ENCODE measurements around the gene HMGXB4. TPM values are rescaled to one million over a fixed set of nuclear protein-coding genes. Genes with fewer than 3 reads are reported as not detected.

Gene HMGXB4, protein sequence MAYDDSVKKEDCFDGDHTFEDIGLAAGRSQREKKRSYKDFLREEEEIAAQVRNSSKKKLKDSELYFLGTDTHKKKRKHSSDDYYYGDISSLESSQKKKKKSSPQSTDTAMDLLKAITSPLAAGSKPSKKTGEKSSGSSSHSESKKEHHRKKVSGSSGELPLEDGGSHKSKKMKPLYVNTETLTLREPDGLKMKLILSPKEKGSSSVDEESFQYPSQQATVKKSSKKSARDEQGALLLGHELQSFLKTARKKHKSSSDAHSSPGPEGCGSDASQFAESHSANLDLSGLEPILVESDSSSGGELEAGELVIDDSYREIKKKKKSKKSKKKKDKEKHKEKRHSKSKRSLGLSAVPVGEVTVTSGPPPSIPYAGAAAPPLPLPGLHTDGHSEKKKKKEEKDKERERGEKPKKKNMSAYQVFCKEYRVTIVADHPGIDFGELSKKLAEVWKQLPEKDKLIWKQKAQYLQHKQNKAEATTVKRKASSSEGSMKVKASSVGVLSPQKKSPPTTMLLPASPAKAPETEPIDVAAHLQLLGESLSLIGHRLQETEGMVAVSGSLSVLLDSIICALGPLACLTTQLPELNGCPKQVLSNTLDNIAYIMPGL
- total RNA-seq (2022) (27.2 and 30.2 TPM in 2 replicates), Bru-seq, nascent RNA (percentile 89 among the genes with signal in this experiment), BruChase-seq, experiment 1, labeled RNA remaining after a 6-hour chase (percentile 85 among the genes with signal in this experiment), BruChase-seq, experiment 2, labeled RNA remaining after a 2-hour chase (percentile 93 among the genes with signal in this experiment)
- long read RNA-seq, full-length matches to known transcripts, result 15 of 32 reads
- long read RNA-seq, partial matches to known transcripts, result 7 of 32 reads
- long read RNA-seq, other reads (novel, unspliced or antisense), result 10 of 32 reads

DNA sequence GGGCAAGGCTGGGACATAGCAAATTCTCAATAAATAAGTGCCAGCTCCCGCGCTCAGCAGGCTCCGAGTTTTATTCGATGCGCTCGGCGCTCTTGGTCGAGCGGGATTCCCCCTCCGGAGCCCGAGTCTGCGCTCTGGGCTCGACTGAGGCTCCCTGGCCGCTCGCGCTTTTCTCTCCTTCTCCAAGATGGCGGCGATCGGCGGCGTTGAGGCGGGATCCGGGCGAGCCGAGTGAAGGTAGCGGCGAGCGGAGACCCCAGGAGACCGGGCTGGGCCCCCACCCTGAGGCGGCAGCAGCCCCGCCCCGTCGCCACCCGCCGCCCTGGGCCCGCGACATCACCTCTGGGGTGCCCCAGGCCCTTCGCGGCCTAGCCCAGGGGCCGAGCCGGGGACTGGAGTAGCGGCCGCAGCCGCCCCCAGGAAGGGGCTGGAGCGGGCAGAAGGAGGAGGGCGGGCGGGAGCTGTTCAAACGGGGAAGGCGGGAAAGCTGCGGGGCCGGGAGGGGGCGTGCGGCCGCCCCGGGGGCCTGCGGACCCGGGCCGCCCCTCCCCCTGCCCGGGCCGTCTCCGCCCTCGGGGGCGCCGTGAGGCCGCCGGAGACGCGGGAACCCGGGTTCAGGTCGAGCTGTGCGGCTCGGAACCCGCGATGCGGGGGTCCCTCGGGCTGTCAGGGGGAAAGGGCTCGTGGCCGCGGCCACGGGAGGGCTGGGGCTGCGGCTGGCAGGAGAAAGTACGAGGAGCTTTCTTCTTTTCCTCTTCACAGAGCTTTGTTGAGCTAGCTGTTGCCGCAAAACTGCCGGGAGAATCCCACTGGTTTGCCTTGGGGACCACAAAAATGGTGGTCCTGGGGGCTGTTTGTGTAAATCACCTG, at the start of gene HMGXB4:
Gene HMGXB4, plus strand, starts transcription at position 173 of the 870 bp plus-strand sequence. CDS start 4,898 bp downstream, outside the sequence.
- ChIA-PET CTCF (interaction anchor here (0.9 to 1.3 kb wide), 2 partner anchors 26 to 107 kb away, joined by 3 read pairs; no protein-coding TSS in a partner anchor), POLR2A (interaction anchor here (0.6 to 2.6 kb wide), 10 partner anchors 9 to 1979 kb away, joined by 3 to 16 read pairs (median 4); partner anchors contain the start of genes LARGE1 and TOM1)
- H3K36me3 Mint-ChIP-seq (ENCODE audit: insufficient read depth, unreplicated experiment), result peaks cover 15% of the 10 kb centered on the region
- DNase-seq (ENCODE audit: unreplicated experiment), result peak; percentile 86
- H3K4me3 Mint-ChIP-seq (ENCODE audit: unreplicated experiment), result peak within 1 kb of the TSS; percentile 78
- BruUV-seq (replicated peaks), result no TSS peak
- TF ChIP-seq, protein P1, sequence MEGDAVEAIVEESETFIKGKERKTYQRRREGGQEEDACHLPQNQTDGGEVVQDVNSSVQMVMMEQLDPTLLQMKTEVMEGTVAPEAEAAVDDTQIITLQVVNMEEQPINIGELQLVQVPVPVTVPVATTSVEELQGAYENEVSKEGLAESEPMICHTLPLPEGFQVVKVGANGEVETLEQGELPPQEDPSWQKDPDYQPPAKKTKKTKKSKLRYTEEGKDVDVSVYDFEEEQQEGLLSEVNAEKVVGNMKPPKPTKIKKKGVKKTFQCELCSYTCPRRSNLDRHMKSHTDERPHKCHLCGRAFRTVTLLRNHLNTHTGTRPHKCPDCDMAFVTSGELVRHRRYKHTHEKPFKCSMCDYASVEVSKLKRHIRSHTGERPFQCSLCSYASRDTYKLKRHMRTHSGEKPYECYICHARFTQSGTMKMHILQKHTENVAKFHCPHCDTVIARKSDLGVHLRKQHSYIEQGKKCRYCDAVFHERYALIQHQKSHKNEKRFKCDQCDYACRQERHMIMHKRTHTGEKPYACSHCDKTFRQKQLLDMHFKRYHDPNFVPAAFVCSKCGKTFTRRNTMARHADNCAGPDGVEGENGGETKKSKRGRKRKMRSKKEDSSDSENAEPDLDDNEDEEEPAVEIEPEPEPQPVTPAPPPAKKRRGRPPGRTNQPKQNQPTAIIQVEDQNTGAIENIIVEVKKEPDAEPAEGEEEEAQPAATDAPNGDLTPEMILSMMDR (IDR thresholded peaks at IDR 0.05; ENCODE audit: unreplicated experiment), result no peak
- H3K27ac Mint-ChIP-seq (ENCODE audit: low read depth, unreplicated experiment), result peak within 1 kb of the TSS; percentile 92
- H3K27me3 Mint-ChIP-seq (ENCODE audit: insufficient read depth, unreplicated experiment), result no peaks in the 10 kb centered on the region
- no peaks in the 10 kb centered on the region for H3K9me3 Mint-ChIP-seq (ENCODE audit: unreplicated experiment)
- intact Hi-C loops (cut with micrococcal nuclease), result no loop called here
- H3K4me1 Mint-ChIP-seq (ENCODE audit: insufficient read depth, unreplicated experiment), result peaks cover 23% of the 10 kb centered on the region

DNA sequence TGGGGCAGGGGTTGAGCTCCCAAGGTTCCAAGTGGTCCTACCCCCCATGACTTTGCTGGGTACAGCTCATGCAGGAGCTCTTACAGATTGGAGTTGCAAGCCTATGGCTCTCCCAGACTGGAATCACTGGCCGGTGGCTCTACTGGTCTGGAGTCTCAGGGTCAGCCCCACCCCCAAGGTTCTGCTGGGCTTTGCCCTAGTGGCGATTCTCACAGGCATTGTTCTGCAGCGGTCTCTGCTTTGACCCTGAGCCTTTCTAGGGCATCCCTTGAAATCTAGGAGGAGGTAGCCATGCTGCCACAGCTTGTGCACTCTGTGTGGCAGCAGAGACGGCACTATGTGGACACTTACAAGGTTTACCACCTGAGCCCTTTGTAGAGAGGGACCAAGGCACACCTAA, 49.3 kb upstream of the HMGXB4 start:
- BruUV-seq (replicated peaks), result no TSS peak
- no peak overlapping the region for H3K27ac Mint-ChIP-seq (ENCODE audit: low read depth, unreplicated experiment)
- POLR2A ChIA-PET, result no interaction called here

DNA sequence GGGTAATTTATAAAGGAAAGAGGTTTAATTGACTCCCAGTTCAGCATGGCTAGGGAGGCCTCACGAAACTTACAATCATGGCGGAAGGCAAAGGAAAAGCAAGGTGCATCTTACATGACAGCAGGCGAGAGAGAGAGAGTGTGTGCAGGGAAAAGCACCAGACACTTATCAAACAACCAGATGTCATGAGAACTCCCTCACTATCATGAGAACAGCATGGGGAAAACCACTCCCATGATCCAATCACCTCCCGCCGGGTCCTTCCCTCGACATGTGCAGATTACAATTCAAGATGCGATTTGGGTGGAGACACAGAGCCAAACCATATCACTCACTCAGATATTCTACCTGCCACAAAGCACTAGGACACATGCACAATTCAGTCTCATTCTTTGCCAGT, 48.1 kb upstream of the HMGXB4 start:
- no peaks in the 10 kb centered on the region for H3K9me3 Mint-ChIP-seq (ENCODE audit: unreplicated experiment)
- DNase-seq (ENCODE audit: unreplicated experiment), result no peak
- no peak overlapping the region for H3K27ac Mint-ChIP-seq (ENCODE audit: low read depth, unreplicated experiment)
- H3K27me3 Mint-ChIP-seq (ENCODE audit: insufficient read depth, unreplicated experiment), result no peaks in the 10 kb centered on the region
- TF ChIP-seq, protein P1 (IDR thresholded peaks at IDR 0.05; ENCODE audit: unreplicated experiment), result no peak
- peaks cover 6% of the 10 kb centered on the region for H3K4me1 Mint-ChIP-seq (ENCODE audit: insufficient read depth, unreplicated experiment)
- intact Hi-C loops (cut with micrococcal nuclease), result no loop called here
- no peak overlapping the region for H3K4me3 Mint-ChIP-seq (ENCODE audit: unreplicated experiment)
- no peaks in the 10 kb centered on the region for H3K36me3 Mint-ChIP-seq (ENCODE audit: insufficient read depth, unreplicated experiment)
- no TSS peak for BruUV-seq (replicated peaks)
- POLR2A ChIA-PET, result no interaction called here
- CTCF ChIA-PET, result interaction anchor here (1.1 to 2.1 kb wide), 2 partner anchors 22 to 59 kb away, joined by 4 to 10 read pairs; no protein-coding TSS in a partner anchor

More for the DNA sequence above, 49.3 kb upstream of the HMGXB4 start:
- TF ChIP-seq, protein P1 (IDR thresholded peaks at IDR 0.05; ENCODE audit: unreplicated experiment), result no peak
- intact Hi-C loops (cut with micrococcal nuclease), result no loop called here
- Mint-ChIP-seq H3K4me1 (ENCODE audit: insufficient read depth, unreplicated experiment) (peaks cover 6% of the 10 kb centered on the region), H3K9me3 (ENCODE audit: unreplicated experiment) (no peaks in the 10 kb centered on the region), H3K36me3 (ENCODE audit: insufficient read depth, unreplicated experiment) (no peaks in the 10 kb centered on the region), H3K27me3 (ENCODE audit: insufficient read depth, unreplicated experiment) (no peaks in the 10 kb centered on the region), H3K4me3 (ENCODE audit: unreplicated experiment) (no peak overlapping the region)
- no peak for DNase-seq (ENCODE audit: unreplicated experiment)
- CTCF ChIA-PET, result interaction anchor here (0.8 to 1.2 kb wide), 2 partner anchors 10 to 23 kb away, joined by 4 to 6 read pairs; no protein-coding TSS in a partner anchor

Data from MCF 10A (cell line).